Esophagus squamous epithelium (tissue), 4 donors: Measurements from ENCODE around the gene MYT1.

Source experiments
- POLR2A ChIP-seq, 4 donors: fragments of 450-650 bp; IDR thresholded peaks; one replicate each; pipeline ENCODE4 v1.6.1; 2017; ENCODE audit warnings: antibody characterized with exemption in 4 of 4, mild to moderate bottlenecking in 4 of 4, moderate library complexity in 3 of 4
- TF ChIP-seq, protein P1 (sequence below), 6 experiments: fragments of 450-650 bp in 4 of 6; fragments of 200-600 bp in 2 of 6; sonication (generic) in 2 of 6; IDR thresholded peaks; one replicate each; pipeline ENCODE4 v1.5.1; 2016 to 2019; ENCODE audit warnings: antibody characterized with exemption in 6 of 6, mild to moderate bottlenecking in 4 of 6, moderate library complexity in 4 of 6

GRCh38 chr20:64199395-64199794, 35.1 kb downstream of the MYT1 start:
- TF ChIP-seq, protein P1, sequence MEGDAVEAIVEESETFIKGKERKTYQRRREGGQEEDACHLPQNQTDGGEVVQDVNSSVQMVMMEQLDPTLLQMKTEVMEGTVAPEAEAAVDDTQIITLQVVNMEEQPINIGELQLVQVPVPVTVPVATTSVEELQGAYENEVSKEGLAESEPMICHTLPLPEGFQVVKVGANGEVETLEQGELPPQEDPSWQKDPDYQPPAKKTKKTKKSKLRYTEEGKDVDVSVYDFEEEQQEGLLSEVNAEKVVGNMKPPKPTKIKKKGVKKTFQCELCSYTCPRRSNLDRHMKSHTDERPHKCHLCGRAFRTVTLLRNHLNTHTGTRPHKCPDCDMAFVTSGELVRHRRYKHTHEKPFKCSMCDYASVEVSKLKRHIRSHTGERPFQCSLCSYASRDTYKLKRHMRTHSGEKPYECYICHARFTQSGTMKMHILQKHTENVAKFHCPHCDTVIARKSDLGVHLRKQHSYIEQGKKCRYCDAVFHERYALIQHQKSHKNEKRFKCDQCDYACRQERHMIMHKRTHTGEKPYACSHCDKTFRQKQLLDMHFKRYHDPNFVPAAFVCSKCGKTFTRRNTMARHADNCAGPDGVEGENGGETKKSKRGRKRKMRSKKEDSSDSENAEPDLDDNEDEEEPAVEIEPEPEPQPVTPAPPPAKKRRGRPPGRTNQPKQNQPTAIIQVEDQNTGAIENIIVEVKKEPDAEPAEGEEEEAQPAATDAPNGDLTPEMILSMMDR (IDR thresholded peaks at IDR 0.05) = no peak
- TF ChIP-seq POLR2A (IDR thresholded peaks at IDR 0.05) = no peak
